Stimulated activated naive CD8-positive, alpha-beta T cell treated with anti-CD3 and anti-CD28 coated beads, Interleukin-15, amount 100 ng/mL, for 72 hours (primary cell): ENCODE data around the gene MTARC1.

Source experiments
- ATAC-seq: fragments of 150-1000 bp; cut with Tn5 transposase; 2 replicates; pipeline ENCODE4 v1.10.0; 2021; ENCODE audit warnings: mild to moderate bottlenecking, moderate library complexity
- DNase-seq, 2 donors: peaks; one replicate each; pipeline ENCODE4 v3.0.0; 2021 to 2022
- H3K27ac Mint-ChIP-seq, 2 donors: one replicate each; pipeline ENCODE4 v1.8.0; 2022; ENCODE audit warnings: mild to moderate bottlenecking in 2 of 2, mixed read lengths in 2 of 2, moderate library complexity in 2 of 2
- H3K27me3 Mint-ChIP-seq: one replicate; pipeline ENCODE4 v1.8.0; 2022; ENCODE audit warnings: mixed read lengths
- H3K4me1 Mint-ChIP-seq: one replicate; pipeline ENCODE4 v1.8.0; 2022; ENCODE audit warnings: mild to moderate bottlenecking, mixed read lengths
- H3K4me3 Mint-ChIP-seq, 2 donors: one replicate each; pipeline ENCODE4 v1.8.0; 2022; ENCODE audit warnings: mild to moderate bottlenecking in 2 of 2, mixed read lengths in 2 of 2, moderate library complexity in 1 of 2
- H3K9me3 Mint-ChIP-seq, 2 donors: one replicate each; pipeline ENCODE4 v1.8.0; 2022; ENCODE audit warnings: mixed read lengths in 2 of 2

The MTARC1 gene

DNA sequence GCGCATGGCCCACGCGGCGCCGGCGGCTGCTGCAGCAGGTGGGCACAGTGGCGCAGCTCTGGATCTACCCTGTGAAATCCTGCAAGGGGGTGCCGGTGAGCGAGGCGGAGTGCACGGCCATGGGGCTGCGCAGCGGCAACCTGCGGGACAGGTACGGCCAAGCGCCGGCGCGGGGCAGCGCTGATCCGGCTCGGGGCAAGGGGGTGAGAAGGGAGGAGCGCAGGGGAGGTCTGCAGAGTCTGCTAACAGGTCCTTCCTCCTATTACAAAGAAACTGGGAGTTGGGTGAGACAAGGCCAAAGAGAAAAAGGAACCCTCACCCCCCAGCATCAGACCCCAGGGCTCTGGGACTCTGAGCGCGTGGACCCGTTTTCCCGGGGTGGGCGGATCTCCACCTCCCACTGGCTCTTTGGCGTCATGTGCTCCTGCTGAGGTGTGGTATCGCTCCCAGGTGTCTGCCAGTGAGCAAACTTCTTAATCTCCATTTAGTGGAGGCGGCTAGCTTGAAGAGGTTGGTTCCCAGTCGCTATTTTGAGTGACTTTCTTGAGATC, 431 bp downstream of the MTARC1 start:
- ATAC-seq (peak; percentile 35), DNase-seq (no peak)
- Mint-ChIP-seq H3K4me1 (peaks cover 5% of the 10 kb centered on the region), H3K27me3 (peaks cover 79% of the 10 kb centered on the region), H3K27ac (no peak overlapping the region), H3K9me3 (no peaks in the 10 kb centered on the region), H3K4me3 (peak overlapping the region; percentile 55 to 68)

DNA sequence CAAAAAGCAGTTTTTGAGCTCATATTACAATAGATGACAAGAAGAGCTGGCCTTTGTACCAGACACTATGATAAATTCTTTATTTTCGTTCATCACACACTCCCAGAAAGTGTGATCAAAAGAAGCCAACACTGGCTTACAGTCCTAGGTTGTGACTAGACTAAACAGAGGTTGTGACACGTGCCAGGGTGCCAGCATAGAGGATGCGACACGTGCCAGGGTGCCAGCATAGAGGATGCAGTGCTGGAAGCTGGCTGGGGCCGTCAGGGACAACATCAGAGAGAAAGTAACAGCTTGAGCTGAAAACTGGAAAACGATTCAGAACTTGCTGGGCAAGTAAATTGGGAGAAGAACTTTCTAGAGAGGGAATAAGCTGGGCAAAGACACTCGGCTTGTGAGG, 2.2 kb downstream of the MTARC1 start:
- Mint-ChIP-seq H3K4me3 (no peak overlapping the region), H3K4me1 (peaks cover 5% of the 10 kb centered on the region), H3K27me3 (peaks cover 61% of the 10 kb centered on the region), H3K27ac (no peak overlapping the region), H3K9me3 (no peaks in the 10 kb centered on the region)
- DNase-seq (no peak), ATAC-seq (no peak)

DNA sequence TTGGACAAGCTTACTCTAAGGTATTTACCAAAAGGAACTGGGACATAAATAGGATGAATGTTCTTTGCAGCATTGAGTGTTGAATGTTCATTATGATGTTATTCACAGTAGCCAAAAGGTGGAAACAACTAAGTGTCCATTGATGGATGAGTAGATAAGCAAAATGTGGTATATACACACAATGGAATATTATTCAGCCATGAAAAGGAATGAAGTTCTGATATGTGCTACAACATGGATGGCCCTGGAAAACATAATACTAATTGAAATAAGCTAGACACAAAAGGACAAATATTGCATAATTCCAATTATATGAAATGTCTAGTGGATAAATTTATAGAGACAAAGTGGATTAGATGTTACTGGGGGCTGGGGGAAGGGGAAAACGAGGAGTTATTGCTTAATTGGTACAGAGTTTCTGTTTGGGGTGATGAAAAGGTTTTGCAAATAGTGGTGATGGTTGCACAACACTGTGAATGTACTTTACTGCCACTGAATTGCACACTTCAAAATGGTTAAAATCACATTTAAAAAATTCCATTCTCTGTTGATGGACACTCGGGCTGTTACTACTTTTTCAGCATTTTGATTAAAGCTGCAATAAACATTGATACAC, 2.9 kb downstream of the MTARC1 start:
- ATAC-seq (no peak), DNase-seq (no peak)
- H3K4me3 Mint-ChIP-seq: no peak overlapping the region
- H3K27me3 Mint-ChIP-seq: peaks cover 54% of the 10 kb centered on the region
- H3K27ac Mint-ChIP-seq: no peak overlapping the region
- H3K4me1 Mint-ChIP-seq: peaks cover 5% of the 10 kb centered on the region
- no peaks in the 10 kb centered on the region for H3K9me3 Mint-ChIP-seq

DNA sequence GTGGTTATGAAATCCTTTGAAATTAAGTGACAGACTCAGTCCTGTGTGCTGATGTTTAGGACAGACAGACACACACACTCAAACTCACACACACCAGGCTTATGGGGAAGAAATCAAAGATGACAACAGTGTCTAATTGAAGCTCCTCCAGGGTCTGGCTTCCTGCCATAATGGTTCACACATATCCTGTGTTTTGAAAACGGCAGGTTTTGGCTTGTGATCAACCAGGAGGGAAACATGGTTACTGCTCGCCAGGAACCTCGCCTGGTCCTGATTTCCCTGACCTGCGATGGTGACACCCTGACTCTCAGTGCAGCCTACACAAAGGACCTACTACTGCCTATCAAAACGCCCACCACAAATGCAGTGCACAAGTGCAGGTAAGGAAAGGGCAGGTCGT, 4.6 kb downstream of the MTARC1 start:
- Mint-ChIP-seq H3K4me3 (no peak overlapping the region), H3K27me3 (peaks cover 37% of the 10 kb centered on the region), H3K9me3 (no peaks in the 10 kb centered on the region), H3K4me1 (peaks cover under 1% of the 10 kb centered on the region), H3K27ac (peak overlapping the region in 1 of 2 donors; percentile 20)
- no peak for ATAC-seq
- DNase-seq: no peak

DNA sequence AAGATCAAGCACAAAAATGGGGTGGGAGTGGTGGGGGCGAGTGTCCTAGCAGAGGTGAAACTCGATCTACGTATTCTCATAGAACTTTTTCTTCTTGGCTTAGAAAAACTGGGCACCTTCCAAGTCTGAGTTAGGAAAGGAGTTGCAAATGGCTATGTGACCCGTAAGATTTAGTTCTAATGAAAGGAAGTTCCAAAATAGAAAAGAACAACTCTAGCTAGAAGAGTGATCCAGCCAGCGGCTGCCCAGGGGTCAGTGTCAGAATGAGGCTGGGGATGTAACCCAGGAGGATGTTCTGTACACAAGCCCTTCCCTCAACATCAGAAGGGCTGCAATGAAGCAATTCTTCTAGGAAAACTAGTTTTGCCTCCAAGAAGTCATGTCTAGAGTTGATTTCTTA, 5.2 kb downstream of the MTARC1 start:
- ATAC-seq: no peak
- no peak for DNase-seq
- Mint-ChIP-seq H3K27ac (no peak overlapping the region), H3K27me3 (peaks cover 31% of the 10 kb centered on the region), H3K4me3 (no peak overlapping the region), H3K4me1 (no peaks in the 10 kb centered on the region), H3K9me3 (no peaks in the 10 kb centered on the region)

DNA sequence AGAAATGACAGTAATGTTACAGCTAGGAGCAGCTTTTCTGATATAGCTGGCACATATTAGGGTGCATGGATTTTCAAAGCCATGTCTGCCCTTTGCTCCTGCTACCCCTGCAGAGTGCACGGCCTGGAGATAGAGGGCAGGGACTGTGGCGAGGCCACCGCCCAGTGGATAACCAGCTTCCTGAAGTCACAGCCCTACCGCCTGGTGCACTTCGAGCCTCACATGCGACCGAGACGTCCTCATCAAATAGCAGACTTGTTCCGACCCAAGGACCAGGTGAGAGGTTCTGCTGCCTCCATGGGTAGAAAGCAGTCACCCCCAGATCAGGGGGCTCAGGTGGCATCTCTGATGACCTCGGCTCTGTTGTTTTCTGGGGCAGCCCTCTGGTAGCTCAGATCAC, 9.8 kb downstream of the MTARC1 start:
- peaks cover 5% of the 10 kb centered on the region for H3K27me3 Mint-ChIP-seq
- DNase-seq: no peak
- no peaks in the 10 kb centered on the region for H3K4me1 Mint-ChIP-seq
- no peak for ATAC-seq
- H3K4me3 Mint-ChIP-seq: no peak overlapping the region
- no peaks in the 10 kb centered on the region for H3K9me3 Mint-ChIP-seq
- no peak overlapping the region for H3K27ac Mint-ChIP-seq

DNA sequence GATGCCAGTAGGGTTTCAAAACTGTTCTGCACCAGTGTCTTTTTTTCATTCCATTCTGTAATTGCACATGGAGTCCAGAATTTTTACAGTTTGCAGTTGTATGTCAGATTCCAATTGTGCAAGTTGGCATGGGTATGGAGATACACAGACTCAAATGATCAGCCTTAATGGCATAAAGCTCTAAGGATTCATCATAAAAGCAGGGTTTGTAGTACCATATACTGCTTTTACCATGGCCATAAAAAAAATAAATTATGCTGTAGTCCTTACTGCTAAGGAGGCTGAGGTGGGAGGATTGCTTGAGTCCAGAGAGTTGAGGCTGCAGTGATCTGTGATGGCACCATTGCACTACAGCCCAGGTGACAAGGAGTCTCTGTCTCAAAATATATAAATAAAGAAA, 10.3 kb downstream of the MTARC1 start:
- no peak overlapping the region for H3K27ac Mint-ChIP-seq
- H3K27me3 Mint-ChIP-seq: no peaks in the 10 kb centered on the region
- no peak for ATAC-seq
- H3K9me3 Mint-ChIP-seq: no peaks in the 10 kb centered on the region
- DNase-seq: no peak
- no peak overlapping the region for H3K4me3 Mint-ChIP-seq
- H3K4me1 Mint-ChIP-seq: no peaks in the 10 kb centered on the region

DNA sequence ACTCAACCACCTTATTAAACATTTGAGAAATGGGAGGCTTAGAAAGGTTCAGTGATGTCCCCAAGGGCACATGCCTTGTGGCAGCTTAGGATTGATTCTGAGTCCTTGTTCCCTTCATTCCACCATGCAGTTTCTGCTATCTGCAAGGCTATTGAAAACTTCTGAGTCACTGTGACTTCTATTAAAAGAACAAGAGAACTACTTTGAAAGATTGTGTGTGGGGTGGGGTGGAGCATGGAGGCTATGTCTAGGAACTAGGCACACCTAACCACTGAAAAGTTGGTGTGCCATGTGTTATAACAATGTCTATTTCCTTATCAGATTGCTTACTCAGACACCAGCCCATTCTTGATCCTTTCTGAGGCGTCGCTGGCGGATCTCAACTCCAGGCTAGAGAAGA, 10.8 kb downstream of the MTARC1 start:
- DNase-seq (no peak), ATAC-seq (no peak)
- Mint-ChIP-seq H3K27ac (no peak overlapping the region), H3K4me3 (no peak overlapping the region), H3K27me3 (peaks cover 2% of the 10 kb centered on the region), H3K9me3 (no peaks in the 10 kb centered on the region), H3K4me1 (no peaks in the 10 kb centered on the region)

DNA sequence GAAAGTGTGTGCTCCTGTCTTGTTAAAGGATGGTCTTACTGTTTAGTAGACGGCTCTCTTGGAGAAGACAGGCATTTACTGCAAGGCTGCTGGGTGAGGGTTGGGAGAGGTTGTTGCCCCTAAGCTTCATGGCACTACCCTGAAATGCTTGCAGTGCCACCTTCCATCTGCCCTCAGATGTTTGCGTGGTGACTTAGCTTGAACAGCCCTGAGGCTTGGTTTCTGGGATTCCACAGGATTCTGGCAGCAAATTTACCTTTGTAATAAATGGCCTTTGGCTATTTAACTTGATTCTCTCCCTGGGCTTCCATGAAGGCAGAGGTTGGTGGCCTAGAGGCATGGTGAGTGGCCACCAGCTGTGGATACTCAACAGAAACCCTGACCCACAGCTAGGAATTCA, 11.6 kb downstream of the MTARC1 start:
- peak overlapping the region in 1 of 2 donors; percentile 5 for H3K27ac Mint-ChIP-seq
- ATAC-seq (no peak), DNase-seq (no peak)
- peaks cover 10% of the 10 kb centered on the region for H3K27me3 Mint-ChIP-seq
- H3K9me3 Mint-ChIP-seq: no peaks in the 10 kb centered on the region
- no peaks in the 10 kb centered on the region for H3K4me1 Mint-ChIP-seq
- no peak overlapping the region for H3K4me3 Mint-ChIP-seq

DNA sequence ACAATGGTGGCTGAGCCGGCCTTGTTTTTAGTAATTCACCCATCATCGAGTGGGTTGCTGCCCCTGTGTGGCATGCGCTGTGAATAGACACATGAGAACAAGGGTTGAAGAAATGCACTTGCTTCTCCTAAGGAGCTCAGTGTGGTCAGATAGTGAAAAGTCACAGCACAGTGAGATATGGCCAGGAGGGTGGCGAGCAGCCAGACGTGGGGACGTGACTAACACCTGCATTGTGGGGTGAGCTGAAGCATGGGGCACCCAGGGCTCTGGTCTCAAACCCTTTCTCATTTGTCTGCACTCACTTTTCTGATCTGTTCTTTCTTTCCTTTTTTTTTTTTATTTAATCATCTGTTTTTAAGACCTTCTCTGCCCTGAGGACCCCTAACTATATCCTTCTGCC, 13.5 kb downstream of the MTARC1 start:
- Mint-ChIP-seq H3K27me3 (peaks cover 23% of the 10 kb centered on the region), H3K4me1 (no peaks in the 10 kb centered on the region), H3K27ac (no peak overlapping the region), H3K9me3 (no peaks in the 10 kb centered on the region), H3K4me3 (no peak overlapping the region)
- no peak for DNase-seq
- no peak for ATAC-seq

DNA sequence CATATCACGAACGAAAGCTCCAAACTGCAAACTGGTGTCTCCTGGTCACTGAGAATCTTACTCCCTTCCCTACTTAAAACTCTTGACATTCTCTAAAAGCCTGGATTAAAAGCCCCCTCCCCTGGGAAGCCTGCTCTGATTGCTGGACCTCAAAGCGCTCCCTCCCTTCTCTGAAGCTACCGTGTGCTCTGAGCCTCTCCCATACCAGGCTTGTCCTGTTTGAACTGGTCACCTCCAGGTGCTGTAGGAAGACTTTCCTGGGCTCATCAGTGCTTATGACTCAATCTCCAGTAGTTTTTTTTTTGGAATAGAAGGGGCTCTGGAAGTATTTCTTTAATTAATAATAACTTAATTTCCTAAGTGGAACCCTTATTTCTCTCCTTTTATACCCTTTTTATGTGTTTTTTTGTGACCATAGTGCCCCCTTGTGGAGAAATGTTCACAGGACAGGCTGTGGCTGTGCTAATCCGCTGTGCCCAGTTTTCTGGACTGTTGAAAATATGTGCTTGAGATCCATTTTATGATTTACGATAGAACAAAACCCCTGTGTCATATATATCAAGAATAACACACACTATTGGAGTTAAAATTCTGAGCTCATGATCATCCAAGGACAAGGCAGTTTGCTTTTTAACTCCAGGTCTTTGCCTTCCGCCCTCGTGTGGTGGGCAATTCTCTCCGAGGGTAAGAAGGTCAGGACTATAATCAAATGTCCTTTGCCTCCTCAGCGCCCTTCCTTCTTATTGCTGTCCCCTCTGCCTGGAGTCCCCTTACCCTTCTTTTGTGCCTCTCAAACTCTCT, 16.9 kb downstream of the MTARC1 start:
- Mint-ChIP-seq H3K27ac (no peak overlapping the region), H3K4me3 (no peak overlapping the region), H3K9me3 (no peaks in the 10 kb centered on the region), H3K4me1 (no peaks in the 10 kb centered on the region), H3K27me3 (peaks cover 23% of the 10 kb centered on the region)
- ATAC-seq: no peak
- DNase-seq: peak in 1 of 2 donors; percentile 17

DNA sequence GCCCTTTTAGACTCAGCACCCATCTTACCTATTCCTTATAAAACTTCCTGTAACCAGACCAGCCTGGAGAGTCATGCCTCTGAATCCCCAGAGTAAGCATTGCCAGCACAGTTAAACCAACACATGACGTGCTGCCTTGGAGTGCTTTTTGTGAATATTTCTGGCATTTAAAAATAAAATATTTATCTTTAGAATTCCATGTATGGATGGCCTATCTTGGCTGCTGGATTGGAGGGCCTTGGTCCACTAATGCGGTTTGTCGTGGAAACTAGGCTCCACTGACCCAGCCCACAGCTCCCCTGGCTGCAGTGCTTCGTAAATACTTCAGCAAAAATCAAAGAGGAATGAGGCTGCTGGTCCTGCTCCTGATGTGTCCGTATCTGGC, 17.5 kb downstream of the MTARC1 start:
- Mint-ChIP-seq H3K4me3 (no peak overlapping the region), H3K9me3 (no peaks in the 10 kb centered on the region), H3K27ac (no peak overlapping the region), H3K4me1 (no peaks in the 10 kb centered on the region), H3K27me3 (peaks cover 23% of the 10 kb centered on the region)
- DNase-seq (no peak), ATAC-seq (no peak)

DNA sequence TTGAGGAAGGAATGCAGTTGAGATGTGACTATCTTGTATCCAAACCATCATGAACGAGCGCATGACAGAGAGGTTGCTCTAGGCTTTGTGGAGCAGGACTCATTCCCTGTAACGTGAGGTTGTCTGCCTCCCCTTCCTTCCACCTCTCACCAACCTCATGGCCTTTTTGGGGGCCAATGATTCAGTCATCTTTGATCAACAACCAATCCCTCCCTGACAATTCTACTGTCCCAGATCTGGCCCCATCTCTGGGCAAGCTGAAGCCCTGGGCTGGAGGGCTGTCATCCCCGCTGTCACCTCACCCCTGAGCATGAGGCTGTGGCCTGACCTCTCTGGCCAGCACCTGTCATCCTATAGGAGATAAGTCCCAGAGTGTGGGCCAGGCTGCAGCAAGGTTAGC, 19.7 kb downstream of the MTARC1 start:
- H3K27me3 Mint-ChIP-seq: peaks cover 32% of the 10 kb centered on the region
- no peaks in the 10 kb centered on the region for H3K9me3 Mint-ChIP-seq
- no peak overlapping the region for H3K4me3 Mint-ChIP-seq
- ATAC-seq: no peak
- no peak for DNase-seq
- no peak overlapping the region for H3K27ac Mint-ChIP-seq
- peaks cover 7% of the 10 kb centered on the region for H3K4me1 Mint-ChIP-seq

DNA sequence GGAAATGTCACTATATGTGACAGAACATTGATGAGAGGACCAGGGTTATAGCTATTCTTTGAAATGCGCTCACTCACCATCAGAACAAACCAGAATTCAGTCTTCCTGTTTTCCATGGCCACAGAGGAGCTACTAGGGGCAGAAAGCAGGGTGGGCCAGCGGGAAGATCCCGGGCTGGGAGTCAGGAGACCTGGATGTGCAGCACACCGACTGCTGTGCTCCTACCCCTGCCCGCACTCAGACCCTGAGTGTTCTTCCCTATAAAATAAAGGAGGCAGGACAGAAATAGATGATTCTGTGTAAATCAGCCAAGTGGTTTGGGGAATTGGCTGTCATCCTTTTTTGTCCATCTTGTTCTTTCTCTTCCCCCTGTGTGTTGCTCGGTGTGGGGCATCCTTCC, 21.0 kb downstream of the MTARC1 start:
- Mint-ChIP-seq H3K27me3 (peaks cover 40% of the 10 kb centered on the region), H3K4me1 (peaks cover 7% of the 10 kb centered on the region), H3K27ac (no peak overlapping the region)

DNA sequence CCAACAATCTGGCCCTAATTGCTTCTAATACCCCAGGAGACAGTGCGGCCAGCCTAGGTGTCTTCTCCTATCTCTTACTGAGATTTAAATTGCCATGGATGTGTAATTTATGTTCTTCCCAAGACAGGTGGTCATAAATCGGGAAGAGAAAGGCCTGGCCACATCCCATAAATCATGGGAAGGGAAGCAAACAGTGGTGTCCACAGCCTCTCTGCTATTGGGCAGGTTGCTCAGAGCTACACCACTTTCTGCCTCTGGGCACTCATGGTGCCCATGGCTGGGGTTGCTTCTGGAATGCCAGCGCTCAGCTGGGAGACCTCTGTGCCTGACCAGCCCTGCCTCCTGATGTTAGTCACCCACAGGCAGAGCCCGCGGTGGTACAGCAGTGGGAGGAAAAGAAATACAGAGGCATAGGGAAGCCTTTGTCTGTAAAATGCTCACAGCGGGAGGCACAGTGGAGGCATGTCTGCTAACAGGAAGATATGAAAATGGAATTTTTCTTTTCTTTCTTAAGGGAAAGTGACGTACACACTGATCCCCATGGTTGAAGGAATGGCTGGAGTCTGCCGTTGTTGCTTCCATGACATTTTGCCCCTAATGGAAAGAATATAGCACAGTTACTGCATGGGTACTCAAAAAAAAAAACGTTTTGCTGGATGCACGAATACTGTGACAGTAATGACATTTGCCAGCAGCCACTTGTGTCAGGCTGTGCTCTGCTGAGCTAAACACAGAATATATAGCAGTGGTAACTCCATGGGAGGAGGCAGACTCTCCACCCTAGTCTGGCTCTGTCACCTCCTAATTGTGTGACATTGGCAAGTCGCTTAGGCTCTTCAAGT, 21.9 kb downstream of the MTARC1 start:
- peaks cover 40% of the 10 kb centered on the region for H3K27me3 Mint-ChIP-seq
- DNase-seq (no peak), ATAC-seq (no peak)
- H3K27ac Mint-ChIP-seq: no peak overlapping the region
- no peak overlapping the region for H3K4me3 Mint-ChIP-seq
- peaks cover 7% of the 10 kb centered on the region for H3K4me1 Mint-ChIP-seq
- no peaks in the 10 kb centered on the region for H3K9me3 Mint-ChIP-seq

More for the DNA sequence above, 21.0 kb downstream of the MTARC1 start:
- Mint-ChIP-seq H3K9me3 (no peaks in the 10 kb centered on the region), H3K4me3 (no peak overlapping the region)
- DNase-seq (no peak), ATAC-seq (no peak)

DNA sequence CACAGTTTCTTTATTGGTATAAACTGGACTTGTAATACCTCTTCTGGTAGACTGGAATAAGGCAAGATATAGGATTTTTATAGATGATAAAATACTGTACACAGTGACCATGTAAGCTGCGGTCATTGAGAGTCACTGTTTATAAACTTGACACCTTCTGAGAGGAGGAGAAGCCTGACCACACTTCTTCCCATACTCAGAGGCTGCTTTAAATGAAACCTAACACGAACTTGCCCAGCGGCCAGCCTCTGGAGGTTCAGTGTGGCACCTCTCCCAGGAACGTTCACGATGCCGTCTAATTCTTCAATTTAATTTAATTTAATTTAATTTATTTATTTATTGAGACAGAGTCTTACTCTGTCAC, 22.5 kb downstream of the MTARC1 start:
- H3K27ac Mint-ChIP-seq: no peak overlapping the region
- H3K4me1 Mint-ChIP-seq: peaks cover 7% of the 10 kb centered on the region
- ATAC-seq (no peak), DNase-seq (no peak)
- peaks cover 42% of the 10 kb centered on the region for H3K27me3 Mint-ChIP-seq
- H3K4me3 Mint-ChIP-seq: no peak overlapping the region
- H3K9me3 Mint-ChIP-seq: no peaks in the 10 kb centered on the region
